Keratinocyte (primary cell): ENCODE measurements around the gene DMD.

ENCODE experiments used
- CTCF ChIP-seq, 3 experiments: IDR thresholded peaks in 1 of 3; conservative IDR thresholded peaks in 1 of 3; optimal IDR thresholded peaks in 1 of 3; 2 replicates in 2 of 3; 3 replicates in 1 of 3; pipeline versions ENCODE3 to v1.5.1; 2011; ENCODE audit warnings: low read length in 3 of 3, mild to moderate bottlenecking in 3 of 3, moderate library complexity in 2 of 3, control low read depth in 1 of 3, inconsistent platforms in 1 of 3; ENCODE audit not compliant: insufficient read depth in 2 of 3; ENCODE audit errors: extremely low read depth in 1 of 3
- EZH2 ChIP-seq: IDR thresholded peaks from one replicate; pipeline ENCODE4 v1.6.1; 2012; ENCODE audit warnings: inconsistent platforms, mild to moderate bottlenecking, low read length, moderate library complexity

GRCh38 chrX:31338991-31339350, 1872.4 kb downstream of the DMD start:
- no peak for TF ChIP-seq CTCF (optimal IDR thresholded peaks at IDR 0.05 in 1 of 3, IDR thresholded peaks at IDR 0.05 in 1 of 3, conservative IDR thresholded peaks at IDR 0.05 in 1 of 3; ENCODE audit: extremely low read depth in 1 of 3, insufficient read depth in 2 of 3, low read length in 3 of 3)
- no peak for TF ChIP-seq EZH2
